ENCODE results near the gene PLG.

PLG gene

DNA sequence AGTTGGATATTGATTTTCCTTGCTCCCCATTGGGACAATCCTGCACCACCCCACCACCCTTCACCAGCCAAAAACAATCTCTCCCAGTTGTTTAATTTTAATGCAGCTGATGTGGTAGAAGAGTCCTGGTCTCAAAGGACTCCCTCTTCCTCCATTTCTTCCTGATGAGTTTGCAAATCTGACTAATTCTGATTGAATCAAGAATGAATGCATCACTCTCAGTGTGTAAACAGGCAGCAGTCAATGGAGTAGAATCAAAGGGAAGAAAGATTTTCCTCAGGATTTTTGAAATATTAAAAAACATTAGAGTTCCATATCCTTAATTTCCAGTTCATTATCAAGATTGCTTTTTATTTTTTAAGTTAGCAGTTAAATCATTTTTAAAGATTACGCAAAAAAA, 54.0 kb downstream of the PLG start (continued):
- TF ChIP-seq, protein P1, sequence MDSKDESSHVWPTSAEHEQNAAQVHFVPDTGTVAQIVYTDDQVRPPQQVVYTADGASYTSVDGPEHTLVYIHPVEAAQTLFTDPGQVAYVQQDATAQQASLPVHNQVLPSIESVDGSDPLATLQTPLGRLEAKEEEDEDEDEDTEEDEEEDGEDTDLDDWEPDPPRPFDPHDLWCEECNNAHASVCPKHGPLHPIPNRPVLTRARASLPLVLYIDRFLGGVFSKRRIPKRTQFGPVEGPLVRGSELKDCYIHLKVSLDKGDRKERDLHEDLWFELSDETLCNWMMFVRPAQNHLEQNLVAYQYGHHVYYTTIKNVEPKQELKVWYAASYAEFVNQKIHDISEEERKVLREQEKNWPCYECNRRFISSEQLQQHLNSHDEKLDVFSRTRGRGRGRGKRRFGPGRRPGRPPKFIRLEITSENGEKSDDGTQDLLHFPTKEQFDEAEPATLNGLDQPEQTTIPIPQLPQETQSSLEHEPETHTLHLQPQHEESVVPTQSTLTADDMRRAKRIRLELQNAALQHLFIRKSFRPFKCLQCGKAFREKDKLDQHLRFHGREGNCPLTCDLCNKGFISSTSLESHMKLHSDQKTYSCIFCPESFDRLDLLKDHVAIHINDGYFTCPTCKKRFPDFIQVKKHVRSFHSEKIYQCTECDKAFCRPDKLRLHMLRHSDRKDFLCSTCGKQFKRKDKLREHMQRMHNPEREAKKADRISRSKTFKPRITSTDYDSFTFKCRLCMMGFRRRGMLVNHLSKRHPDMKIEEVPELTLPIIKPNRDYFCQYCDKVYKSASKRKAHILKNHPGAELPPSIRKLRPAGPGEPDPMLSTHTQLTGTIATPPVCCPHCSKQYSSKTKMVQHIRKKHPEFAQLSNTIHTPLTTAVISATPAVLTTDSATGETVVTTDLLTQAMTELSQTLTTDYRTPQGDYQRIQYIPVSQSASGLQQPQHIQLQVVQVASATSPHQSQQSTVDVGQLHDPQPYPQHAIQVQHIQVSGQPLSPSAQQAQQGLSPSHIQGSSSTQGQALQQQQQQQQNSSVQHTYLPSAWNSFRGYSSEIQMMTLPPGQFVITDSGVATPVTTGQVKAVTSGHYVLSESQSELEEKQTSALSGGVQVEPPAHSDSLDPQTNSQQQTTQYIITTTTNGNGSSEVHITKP (tag by site-specific recombination; IDR thresholded peaks at IDR 0.05): no peak
- TF ChIP-seq ZNF354C (tag by site-specific recombination; IDR thresholded peaks at IDR 0.05; ENCODE audit: borderline replicate concordance, low read depth) (no peak), ZIC2 (tag by site-specific recombination; IDR thresholded peaks at IDR 0.05) (no peak)

DNA sequence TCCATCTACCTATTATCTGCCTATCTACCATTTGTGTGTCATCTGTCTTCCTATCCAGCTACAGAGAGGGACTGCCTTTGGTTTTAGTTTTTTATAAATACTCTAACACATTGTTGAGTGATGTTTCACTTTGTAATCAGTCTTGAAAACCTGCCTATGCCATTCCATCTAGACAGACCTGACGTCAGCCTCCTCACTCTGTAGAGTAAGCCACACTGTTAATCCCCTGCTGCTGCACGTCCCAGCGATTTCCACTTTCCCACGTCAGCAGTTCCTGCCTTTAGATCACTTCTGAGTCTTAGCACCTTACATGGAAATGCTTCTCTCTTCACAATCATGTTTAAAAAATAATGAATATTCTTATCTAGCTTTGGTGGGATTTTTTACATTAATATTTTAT, 54.8 kb downstream of the PLG start:
- TF ChIP-seq ZNF211 (tag by site-specific recombination; IDR thresholded peaks at IDR 0.05; ENCODE audit: low read depth): no peak
- TF ChIP-seq ZNF610 (tag by site-specific recombination; IDR thresholded peaks at IDR 0.05; ENCODE audit: borderline replicate concordance): no peak
- no peak for TF ChIP-seq ZNF664 (tag by site-specific recombination; IDR thresholded peaks at IDR 0.05)
- TF ChIP-seq KLF8 (tag by site-specific recombination; IDR thresholded peaks at IDR 0.05): no peak
- no peak for TF ChIP-seq ZSCAN30 (tag by site-specific recombination; IDR thresholded peaks at IDR 0.05)
- TF ChIP-seq, protein P2, sequence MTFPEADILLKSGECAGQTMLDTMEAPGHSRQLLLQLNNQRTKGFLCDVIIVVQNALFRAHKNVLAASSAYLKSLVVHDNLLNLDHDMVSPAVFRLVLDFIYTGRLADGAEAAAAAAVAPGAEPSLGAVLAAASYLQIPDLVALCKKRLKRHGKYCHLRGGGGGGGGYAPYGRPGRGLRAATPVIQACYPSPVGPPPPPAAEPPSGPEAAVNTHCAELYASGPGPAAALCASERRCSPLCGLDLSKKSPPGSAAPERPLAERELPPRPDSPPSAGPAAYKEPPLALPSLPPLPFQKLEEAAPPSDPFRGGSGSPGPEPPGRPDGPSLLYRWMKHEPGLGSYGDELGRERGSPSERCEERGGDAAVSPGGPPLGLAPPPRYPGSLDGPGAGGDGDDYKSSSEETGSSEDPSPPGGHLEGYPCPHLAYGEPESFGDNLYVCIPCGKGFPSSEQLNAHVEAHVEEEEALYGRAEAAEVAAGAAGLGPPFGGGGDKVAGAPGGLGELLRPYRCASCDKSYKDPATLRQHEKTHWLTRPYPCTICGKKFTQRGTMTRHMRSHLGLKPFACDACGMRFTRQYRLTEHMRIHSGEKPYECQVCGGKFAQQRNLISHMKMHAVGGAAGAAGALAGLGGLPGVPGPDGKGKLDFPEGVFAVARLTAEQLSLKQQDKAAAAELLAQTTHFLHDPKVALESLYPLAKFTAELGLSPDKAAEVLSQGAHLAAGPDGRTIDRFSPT (tag by site-specific recombination; IDR thresholded peaks at IDR 0.05): no peak
- no peak for TF ChIP-seq GLI4 (tag by site-specific recombination; IDR thresholded peaks at IDR 0.05)
- TF ChIP-seq, protein P3, sequence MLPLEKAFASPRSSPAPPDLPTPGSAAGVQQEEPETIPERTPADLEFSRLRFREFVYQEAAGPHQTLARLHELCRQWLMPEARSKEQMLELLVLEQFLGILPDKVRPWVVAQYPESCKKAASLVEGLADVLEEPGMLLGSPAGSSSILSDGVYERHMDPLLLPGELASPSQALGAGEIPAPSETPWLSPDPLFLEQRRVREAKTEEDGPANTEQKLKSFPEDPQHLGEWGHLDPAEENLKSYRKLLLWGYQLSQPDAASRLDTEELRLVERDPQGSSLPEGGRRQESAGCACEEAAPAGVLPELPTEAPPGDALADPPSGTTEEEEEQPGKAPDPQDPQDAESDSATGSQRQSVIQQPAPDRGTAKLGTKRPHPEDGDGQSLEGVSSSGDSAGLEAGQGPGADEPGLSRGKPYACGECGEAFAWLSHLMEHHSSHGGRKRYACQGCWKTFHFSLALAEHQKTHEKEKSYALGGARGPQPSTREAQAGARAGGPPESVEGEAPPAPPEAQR (tag by site-specific recombination; IDR thresholded peaks at IDR 0.05): no peak
- TF ChIP-seq, protein P4, sequence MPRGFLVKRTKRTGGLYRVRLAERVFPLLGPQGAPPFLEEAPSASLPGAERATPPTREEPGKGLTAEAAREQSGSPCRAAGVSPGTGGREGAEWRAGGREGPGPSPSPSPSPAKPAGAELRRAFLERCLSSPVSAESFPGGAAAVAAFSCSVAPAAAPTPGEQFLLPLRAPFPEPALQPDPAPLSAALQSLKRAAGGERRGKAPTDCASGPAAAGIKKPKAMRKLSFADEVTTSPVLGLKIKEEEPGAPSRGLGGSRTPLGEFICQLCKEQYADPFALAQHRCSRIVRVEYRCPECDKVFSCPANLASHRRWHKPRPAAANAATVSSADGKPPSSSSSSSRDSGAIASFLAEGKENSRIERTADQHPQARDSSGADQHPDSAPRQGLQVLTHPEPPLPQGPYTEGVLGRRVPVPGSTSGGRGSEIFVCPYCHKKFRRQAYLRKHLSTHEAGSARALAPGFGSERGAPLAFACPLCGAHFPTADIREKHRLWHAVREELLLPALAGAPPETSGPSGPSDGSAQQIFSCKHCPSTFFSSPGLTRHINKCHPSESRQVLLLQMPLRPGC (tag by site-specific recombination; IDR thresholded peaks at IDR 0.05): no peak
- TF ChIP-seq ZNF792 (tag by site-specific recombination; IDR thresholded peaks at IDR 0.05): no peak
- no peak for TF ChIP-seq ZNF549 (tag by site-specific recombination; IDR thresholded peaks at IDR 0.05)
- no peak for TF ChIP-seq ZNF132 (tag by site-specific recombination; IDR thresholded peaks at IDR 0.05; ENCODE audit: borderline replicate concordance)
- no peak for TF ChIP-seq ZFP41 (tag by site-specific recombination; IDR thresholded peaks at IDR 0.05; ENCODE audit: borderline replicate concordance)
- no peak overlapping the region for H3K4me3 ChIP-seq (ENCODE audit: low read depth, low read length)
- CTCF ChIA-PET: interaction anchor here (0.6 to 3.2 kb wide), 8 partner anchors 10 to 617 kb away, joined by 3 to 27 read pairs (median 4); no protein-coding TSS in a partner anchor
- H3K27ac ChIP-seq (ENCODE audit: extremely low read depth, low read depth, low read length): no peak overlapping the region
- no peaks in the 10 kb centered on the region for H3K9me3 ChIP-seq (ENCODE audit: control insufficient read depth, insufficient read depth, low read depth, low read length)
- POLR2A ChIA-PET: no interaction called here
- no peaks in the 10 kb centered on the region for H3K36me3 ChIP-seq (ENCODE audit: control insufficient read depth in 2 of 2, insufficient read depth in 1 of 2, low read length in 2 of 2)
- H3K4me1 ChIP-seq (ENCODE audit: control insufficient read depth, insufficient read depth, low read length): no peaks in the 10 kb centered on the region
